Upper lobe of right lung (tissue), 1 donor: ENCODE results near the gene REEP5. TPM values are rescaled to one million over a fixed set of nuclear protein-coding genes. Genes with fewer than 3 reads are reported as not detected.
"Not testable (repeated sequence)": the region's sequence is repeated elsewhere in the genome, so short reads cannot be mapped to it uniquely, and the experiment has no call there.

Source experiments
- ATAC-seq: fragments of 200-7000 bp; cut with Tn5 transposase; one replicate; pipeline ENCODE4 v1.9.1; 2020; ENCODE audit warnings: mild to moderate bottlenecking, moderate library complexity
- DNase-seq: peaks from one replicate; pipeline ENCODE4 v3.0.0-alpha.2; 2020
- H3K27ac ChIP-seq: fragments of 200-600 bp; one replicate; pipeline ENCODE4 v1.8.0; 2022
- H3K27me3 ChIP-seq: fragments of 200-600 bp; one replicate; pipeline ENCODE4 v1.8.0; 2022; ENCODE audit warnings: mild to moderate bottlenecking
- H3K36me3 ChIP-seq: fragments of 200-600 bp; one replicate; pipeline ENCODE4 v1.8.0; 2022
- H3K4me1 ChIP-seq: fragments of 200-600 bp; one replicate; pipeline ENCODE4 v1.8.0; 2022
- H3K4me3 ChIP-seq: fragments of 200-600 bp; one replicate; pipeline ENCODE4 v1.8.0; 2022; ENCODE audit warnings: mild to moderate bottlenecking
- H3K9me3 ChIP-seq: fragments of 200-600 bp; one replicate; pipeline ENCODE4 v1.8.0; 2022
- intact Hi-C: fragments of 100-400 bp; cut with DNase I; formaldehyde crosslinking; loops from one replicate; pipeline ENCODE4 v1.11.0; 2022
- total RNA-seq: library from RNA; stranded (reverse); fragmentation: NEBNext Ultra II Directional; extraction: Animal tissue kit (Norgen Biotek cat#: 25700); gene quantifications from one replicate; pipeline ENCODE4 v1.2.1, GENCODE V29; 2021
- TF ChIP-seq, protein P1 (sequence below): fragments of 200-600 bp; IDR thresholded peaks from one replicate; pipeline ENCODE4 v1.8.0; 2022; ENCODE audit warnings: antibody characterized with exemption
- donor health status: DM: no; HTN: yes; CAD: no; lungs with severe emphysema.

The REEP5 gene
- total RNA-seq, 1 donor from 2014 or later: 108 TPM

DNA sequence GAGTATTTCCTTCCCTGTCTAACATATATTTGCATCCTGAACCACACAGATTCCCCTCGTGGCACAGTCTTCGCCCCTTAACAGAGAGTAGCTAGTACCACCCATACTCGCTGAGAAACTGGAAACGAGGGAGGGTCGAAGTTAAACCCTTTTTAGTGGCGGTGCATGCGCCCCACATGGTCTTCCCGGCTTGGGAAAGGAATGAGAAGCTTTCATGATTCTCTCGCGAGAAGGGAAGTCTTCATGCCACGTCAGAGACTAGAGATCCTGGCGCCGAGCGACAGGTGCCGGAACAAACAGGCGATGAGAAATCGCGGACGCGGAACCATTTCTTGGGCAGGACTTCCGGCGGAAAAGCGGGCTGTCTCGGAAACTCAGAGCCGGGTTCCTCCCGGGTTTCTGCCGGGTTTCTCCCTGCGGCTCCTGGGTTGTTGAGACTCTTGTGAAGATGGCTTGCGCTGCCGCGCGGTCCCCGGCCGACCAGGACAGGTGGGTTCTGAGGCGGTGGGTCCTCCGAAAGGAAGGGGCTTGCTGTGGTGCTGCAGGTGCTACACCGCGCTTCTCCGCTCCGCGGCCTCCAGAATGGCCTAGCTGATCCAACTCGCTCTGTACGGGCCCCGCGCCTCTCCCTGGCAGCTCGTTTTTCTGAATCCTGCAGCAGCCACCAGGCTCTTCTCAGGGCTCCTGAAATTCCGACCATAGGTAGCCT lies 60.9 kb downstream of the REEP5 start, which contains the start of gene SRP19:
Gene SRP19 (plus strand): TSS at position 359 of the 709 bp plus-strand sequence. CDS start 90 bp downstream, at position 449.
- H3K27ac ChIP-seq: peak within 1 kb of the TSS; percentile 82
- intact Hi-C loops: no loop called here

DNA sequence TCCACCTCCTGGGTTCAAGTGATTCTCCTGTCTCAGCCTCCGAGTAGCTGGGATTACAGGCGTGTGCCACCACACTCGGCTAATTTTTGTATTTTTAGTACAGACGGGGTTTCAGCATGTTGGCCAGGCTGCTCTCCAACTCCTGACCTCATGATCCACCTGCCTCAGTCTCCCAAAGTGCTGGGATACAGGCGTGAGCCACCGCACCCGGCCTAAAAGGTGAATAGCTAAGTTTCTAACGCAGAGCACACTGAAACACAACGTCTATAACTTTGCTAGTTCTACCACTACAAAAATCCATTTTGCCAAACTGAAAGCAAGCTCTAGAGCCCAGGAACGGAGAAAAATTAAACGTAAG lies 61.5 kb downstream of the REEP5 start:
- peak overlapping the region; percentile 95 for H3K4me3 ChIP-seq
- DNase-seq, H3K9me3 ChIP-seq, intact Hi-C loops, ATAC-seq, H3K27me3 ChIP-seq: not testable (repeated sequence)
- peak overlapping the region; percentile 82 for H3K27ac ChIP-seq
- H3K4me1 ChIP-seq: peaks cover 24% of the 10 kb centered on the region
- peaks cover 26% of the 10 kb centered on the region for H3K36me3 ChIP-seq

More for the DNA sequence above, 60.9 kb downstream of the REEP5 start, which contains the start of gene SRP19:
- Histone ChIP-seq H3K4me3 (peak within 1 kb of the TSS; percentile 95), H3K27me3 (no peaks in the 10 kb centered on the region), H3K9me3 (no peaks in the 10 kb centered on the region), H3K4me1 (peaks cover 24% of the 10 kb centered on the region), H3K36me3 (peaks cover 32% of the 10 kb centered on the region)
- TF ChIP-seq, protein P1, sequence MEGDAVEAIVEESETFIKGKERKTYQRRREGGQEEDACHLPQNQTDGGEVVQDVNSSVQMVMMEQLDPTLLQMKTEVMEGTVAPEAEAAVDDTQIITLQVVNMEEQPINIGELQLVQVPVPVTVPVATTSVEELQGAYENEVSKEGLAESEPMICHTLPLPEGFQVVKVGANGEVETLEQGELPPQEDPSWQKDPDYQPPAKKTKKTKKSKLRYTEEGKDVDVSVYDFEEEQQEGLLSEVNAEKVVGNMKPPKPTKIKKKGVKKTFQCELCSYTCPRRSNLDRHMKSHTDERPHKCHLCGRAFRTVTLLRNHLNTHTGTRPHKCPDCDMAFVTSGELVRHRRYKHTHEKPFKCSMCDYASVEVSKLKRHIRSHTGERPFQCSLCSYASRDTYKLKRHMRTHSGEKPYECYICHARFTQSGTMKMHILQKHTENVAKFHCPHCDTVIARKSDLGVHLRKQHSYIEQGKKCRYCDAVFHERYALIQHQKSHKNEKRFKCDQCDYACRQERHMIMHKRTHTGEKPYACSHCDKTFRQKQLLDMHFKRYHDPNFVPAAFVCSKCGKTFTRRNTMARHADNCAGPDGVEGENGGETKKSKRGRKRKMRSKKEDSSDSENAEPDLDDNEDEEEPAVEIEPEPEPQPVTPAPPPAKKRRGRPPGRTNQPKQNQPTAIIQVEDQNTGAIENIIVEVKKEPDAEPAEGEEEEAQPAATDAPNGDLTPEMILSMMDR: no peak
- DNase-seq (peak; percentile 95), ATAC-seq (peak; percentile 99)

DNA sequence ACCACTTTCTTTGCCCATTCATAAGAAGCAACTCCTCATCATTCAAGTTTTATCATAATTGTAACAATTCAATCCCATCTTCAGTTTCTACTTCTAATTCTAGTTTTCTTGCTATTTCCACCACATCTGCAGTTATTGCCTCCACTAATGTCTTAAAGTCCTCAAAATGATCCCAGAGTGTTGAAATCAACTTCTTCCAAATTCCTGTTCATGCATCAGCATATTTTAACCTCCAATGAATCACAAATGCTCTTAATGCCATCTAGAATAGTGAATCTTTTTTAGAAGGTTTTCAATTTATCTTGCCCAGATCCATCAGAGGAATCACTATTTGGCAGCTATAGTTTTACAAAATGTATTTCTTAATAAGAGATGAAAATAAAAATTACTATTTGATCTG lies 64.2 kb downstream of the REEP5 start:
- Histone ChIP-seq H3K4me1 (peaks cover 11% of the 10 kb centered on the region), H3K27me3 (no peaks in the 10 kb centered on the region), H3K9me3 (no peaks in the 10 kb centered on the region), H3K4me3 (no peak overlapping the region), H3K27ac (no peak overlapping the region), H3K36me3 (peaks cover under 1% of the 10 kb centered on the region)
- intact Hi-C loops: no loop called here
- TF ChIP-seq, protein P1: no peak
- no peak for DNase-seq
- no peak for ATAC-seq

GRCh38 chr5:112854651-112855050 lies 67.4 kb downstream of the REEP5 start:
- no peak overlapping the region for H3K4me3 ChIP-seq
- no peak for DNase-seq
- intact Hi-C loops: no loop called here
- TF ChIP-seq, protein P1: no peak
- no peaks in the 10 kb centered on the region for H3K27me3 ChIP-seq
- H3K9me3 ChIP-seq: no peaks in the 10 kb centered on the region
- no peak for ATAC-seq
- no peaks in the 10 kb centered on the region for H3K36me3 ChIP-seq
- no peak overlapping the region for H3K27ac ChIP-seq
- no peaks in the 10 kb centered on the region for H3K4me1 ChIP-seq

DNA sequence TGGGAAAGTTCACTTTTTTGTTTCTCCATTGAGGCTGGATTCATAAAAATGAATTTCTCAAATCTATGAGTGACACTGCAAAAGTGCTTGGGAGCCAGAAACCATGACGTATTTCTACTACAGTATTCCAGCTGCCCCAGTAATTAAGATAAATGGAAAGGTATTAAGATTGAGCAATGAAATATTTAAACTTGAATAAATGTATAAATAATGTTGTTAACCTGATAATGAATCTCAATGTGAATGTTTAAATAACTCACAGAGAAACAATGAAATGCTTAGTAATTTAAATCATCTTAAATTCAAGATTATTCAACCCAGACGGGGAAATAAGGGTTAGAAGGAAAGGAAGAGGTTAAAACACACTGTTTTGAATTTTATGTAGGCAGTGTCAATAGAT lies 72.1 kb downstream of the REEP5 start:
- ATAC-seq: no peak
- H3K27ac ChIP-seq: no peak overlapping the region
- intact Hi-C loops: no loop called here

DNA sequence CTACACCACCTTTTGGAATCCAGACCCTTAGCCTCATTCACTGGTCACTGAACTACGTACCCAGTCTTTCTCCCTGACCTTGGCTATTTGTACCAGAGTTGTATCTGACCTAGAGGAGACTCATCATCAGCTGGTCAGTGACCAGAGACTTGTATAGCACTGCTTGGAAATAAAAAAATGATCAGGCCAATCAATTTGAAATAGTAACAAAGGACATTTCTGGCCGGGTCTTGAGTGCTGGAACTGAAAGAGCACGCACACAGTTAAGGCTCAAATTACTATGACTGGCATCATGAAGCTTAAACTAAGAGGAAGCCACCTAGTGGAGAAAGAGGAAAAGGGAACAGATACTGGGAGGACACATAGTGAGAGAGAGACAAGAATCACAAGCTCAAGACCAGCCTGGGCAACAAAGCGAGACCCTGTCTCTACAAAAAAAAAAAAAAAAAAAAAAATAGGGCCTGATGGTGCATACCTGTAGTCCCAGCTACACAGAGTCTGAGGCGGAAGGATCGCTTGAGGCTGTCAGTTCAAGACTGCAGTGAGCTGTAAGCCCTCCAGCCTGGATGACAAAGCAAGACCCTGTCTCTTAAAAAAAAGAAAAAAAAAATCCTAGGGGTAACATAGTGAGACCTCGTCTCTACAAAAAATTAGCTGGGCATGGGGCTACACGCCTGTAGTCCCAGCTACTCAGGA lies 73.8 kb downstream of the REEP5 start:
- H3K27me3 ChIP-seq: no peaks in the 10 kb centered on the region
- H3K4me1 ChIP-seq: peaks cover 4% of the 10 kb centered on the region
- intact Hi-C loops: no loop called here
- no peaks in the 10 kb centered on the region for H3K36me3 ChIP-seq
- no peak overlapping the region for H3K27ac ChIP-seq
- TF ChIP-seq, protein P1: peak; percentile 71
- no peak overlapping the region for H3K4me3 ChIP-seq
- no peaks in the 10 kb centered on the region for H3K9me3 ChIP-seq
- ATAC-seq (peak; percentile 95), DNase-seq (no peak)

More for the DNA sequence above, 72.1 kb downstream of the REEP5 start:
- no peak for DNase-seq
- Histone ChIP-seq H3K27me3 (no peaks in the 10 kb centered on the region), H3K4me1 (peaks cover 4% of the 10 kb centered on the region), H3K9me3 (no peaks in the 10 kb centered on the region), H3K4me3 (no peak overlapping the region), H3K36me3 (no peaks in the 10 kb centered on the region)
- TF ChIP-seq, protein P1: no peak
